H1 (cell line): ENCODE results near the gene SEC23IP. TPM values are rescaled to one million over a fixed set of nuclear protein-coding genes. Genes with fewer than 3 reads are reported as not detected.

Experiments
- CTCF ChIA-PET: fragments of 300-600 bp; sonication (Branson Sonifier 250); formaldehyde crosslinking; loops from one replicate; lab custom pipeline; 2021; ENCODE audit not compliant: partially characterized antibody; lab: Charles Lee
- POLR2A ChIA-PET: fragments of 300-600 bp; sonication (Branson Sonifier 250); formaldehyde crosslinking; loops from one replicate; lab custom pipeline; 2021; ENCODE audit warnings: inconsistent platforms; ENCODE audit not compliant: partially characterized antibody; lab: Charles Lee
- DNase-seq, 2 experiments: peaks; one replicate each; pipeline versions ENCODE4 v3.0.0 to v3.0.0-alpha.2; 2010 to 2022; ENCODE audit warnings: low spot score in 2 of 2, low read depth in 1 of 2, mixed read lengths in 1 of 2
- FAIRE-seq: peaks from 2 replicates; lab custom pipeline; 2011; peaks lifted over from hg19 to GRCh38; lab: Jason Lieb, UNC
- H2AFZ ChIP-seq: 2 replicates; pipeline ENCODE4 v1.8.1; 2012; ENCODE audit warnings: low read length, inconsistent platforms
- H2AK5ac ChIP-seq: 2 replicates; pipeline ENCODE4 v1.6.1; 2013; ENCODE audit warnings: low read depth, low read length
- H2BK120ac ChIP-seq: replicated peaks from 2 replicates; pipeline ENCODE3; 2013; ENCODE audit warnings: low read depth, low read length, inconsistent platforms
- H2BK12ac ChIP-seq: 2 replicates; pipeline ENCODE4 v1.6.1; 2013; ENCODE audit warnings: low read depth, low read length
- H2BK15ac ChIP-seq: 2 replicates; pipeline ENCODE4 v1.6.1; 2013; ENCODE audit warnings: low read length
- H2BK20ac ChIP-seq: 2 replicates; pipeline ENCODE4 v1.6.1; 2013; ENCODE audit warnings: low read length
- H2BK5ac ChIP-seq: 2 replicates; pipeline ENCODE4 v1.6.1; 2013; ENCODE audit warnings: low read depth, low read length
- H3K14ac ChIP-seq: 2 replicates; pipeline ENCODE4 v1.6.1; 2013; ENCODE audit warnings: inconsistent platforms; ENCODE audit not compliant: insufficient read length
- H3K18ac ChIP-seq: 2 replicates; pipeline ENCODE4 v1.6.1; 2013; ENCODE audit warnings: low read length; ENCODE audit errors: extremely low read depth
- H3K23ac ChIP-seq: 2 replicates; pipeline ENCODE4 v1.6.1; 2013; ENCODE audit warnings: inconsistent platforms; ENCODE audit not compliant: insufficient read length
- H3K23me2 ChIP-seq: 2 replicates; pipeline ENCODE4 v1.6.1; 2013; ENCODE audit warnings: low read depth, low read length
- H3K27ac ChIP-seq: 2 replicates; pipeline ENCODE4 v1.6.1; 2011; ENCODE audit warnings: low read depth, low read length, inconsistent platforms
- H3K27me3 ChIP-seq, 4 experiments: replicated peaks in 1 of 4; 1 replicate in 1 of 4; 2 replicates in 3 of 4; pipeline versions ENCODE4 v1.6.1 to v1.8.1; 2011 to 2013; ENCODE audit warnings: low read length in 3 of 4, mild to moderate bottlenecking in 3 of 4, inconsistent platforms in 2 of 4, mixed read lengths in 2 of 4, moderate library complexity in 1 of 4; ENCODE audit not compliant: control insufficient read depth in 3 of 4, insufficient read depth in 3 of 4; ENCODE audit errors: extremely low read depth in 1 of 4
- H3K36me3 ChIP-seq, 4 experiments: 2 replicates each; pipeline versions ENCODE4 v1.6.1 to v1.8.1; 2011 to 2013; ENCODE audit warnings: mild to moderate bottlenecking in 4 of 4, low read length in 3 of 4, moderate library complexity in 2 of 4, control low read depth in 1 of 4, inconsistent platforms in 1 of 4; ENCODE audit not compliant: insufficient read depth in 4 of 4, control insufficient read depth in 2 of 4
- H3K4ac ChIP-seq: replicated peaks from 2 replicates; pipeline ENCODE3; 2013; ENCODE audit warnings: low read length, low read depth, mixed read lengths, inconsistent platforms; ENCODE audit not compliant: insufficient read length
- H3K4me1 ChIP-seq, 4 experiments: replicated peaks in 1 of 4; 1 replicate in 1 of 4; 2 replicates in 3 of 4; pipeline versions ENCODE4 v1.6.1 to v1.8.1; 2011 to 2013; ENCODE audit warnings: low read length in 3 of 4, inconsistent platforms in 2 of 4, mixed read lengths in 1 of 4; ENCODE audit not compliant: insufficient read depth in 4 of 4, control insufficient read depth in 3 of 4
- H3K4me2 ChIP-seq, 2 experiments: 2 replicates each; pipeline versions ENCODE4 v1.6.1 to v1.8.1; 2011 to 2013; ENCODE audit warnings: low read depth in 2 of 2, low read length in 2 of 2, control low read depth in 1 of 2, inconsistent platforms in 1 of 2, mild to moderate bottlenecking in 1 of 2; ENCODE audit not compliant: insufficient read depth in 1 of 2
- H3K4me3 ChIP-seq, 4 experiments: fragments of 200-600, 300-600 bp in 1 of 4; sonication (generic), shearing (Covaris generic), sonication (Bioruptor Twin) in 1 of 4; 2 replicates each; pipeline versions ENCODE4 v1.5.1 to v1.8.1; 2011 to 2016; ENCODE audit warnings: low read length in 4 of 4, low read depth in 3 of 4, control low read depth in 2 of 4, inconsistent platforms in 2 of 4, mild to moderate bottlenecking in 2 of 4, mixed read lengths in 1 of 4, moderate library complexity in 1 of 4; ENCODE audit not compliant: insufficient read depth in 2 of 4; ENCODE audit errors: extremely low read depth in 1 of 4
- H3K56ac ChIP-seq: replicated peaks from 2 replicates; pipeline ENCODE3; 2013; ENCODE audit warnings: low read depth, mild to moderate bottlenecking, mixed read lengths, low read length, inconsistent platforms; ENCODE audit not compliant: insufficient read length
- H3K79me1 ChIP-seq: 2 replicates; pipeline ENCODE4 v1.6.1; 2013; ENCODE audit warnings: low read depth, low read length, control low read depth
- H3K79me2 ChIP-seq, 2 experiments: 2 replicates each; pipeline versions ENCODE4 v1.6.1 to v1.8.1; 2012 to 2013; ENCODE audit warnings: low read length in 2 of 2, mild to moderate bottlenecking in 2 of 2, inconsistent platforms in 1 of 2; ENCODE audit not compliant: insufficient read depth in 2 of 2, control insufficient read depth in 1 of 2
- H3K9ac ChIP-seq, 4 experiments: replicated peaks in 1 of 4; 1 replicate in 1 of 4; 2 replicates in 3 of 4; pipeline versions ENCODE4 v1.6.1 to v1.8.1; 2011 to 2013; ENCODE audit warnings: low read depth in 3 of 4, low read length in 3 of 4, control low read depth in 2 of 4, mild to moderate bottlenecking in 2 of 4, moderate library complexity in 2 of 4, inconsistent platforms in 1 of 4; ENCODE audit errors: extremely low read depth in 1 of 4
- H3K9me3 ChIP-seq, 2 experiments: 2 replicates each; pipeline versions ENCODE4 v1.6.1 to v1.8.1; 2012 to 2013; ENCODE audit warnings: mild to moderate bottlenecking in 2 of 2, moderate library complexity in 2 of 2, control low read depth in 1 of 2, inconsistent platforms in 1 of 2, low read depth in 1 of 2, low read length in 1 of 2, mixed read lengths in 1 of 2; ENCODE audit not compliant: insufficient read depth in 2 of 2
- H4K20me1 ChIP-seq, 2 experiments: replicated peaks in 1 of 2; 2 replicates each; pipeline versions ENCODE3 to v1.8.1; 2011 to 2013; ENCODE audit warnings: inconsistent platforms in 2 of 2, low read length in 2 of 2, mild to moderate bottlenecking in 1 of 2; ENCODE audit not compliant: insufficient read depth in 2 of 2, control insufficient read depth in 1 of 2
- H4K5ac ChIP-seq: 2 replicates; pipeline ENCODE4 v1.6.1; 2013; ENCODE audit warnings: low read length, low read depth, mixed read lengths, inconsistent platforms; ENCODE audit not compliant: insufficient read length
- H4K8ac ChIP-seq: 2 replicates; pipeline ENCODE4 v1.8.0; 2013; ENCODE audit warnings: mild to moderate bottlenecking, moderate library complexity, low read length, inconsistent platforms; ENCODE audit not compliant: insufficient read depth; ENCODE audit errors: extremely low read depth
- H4K91ac ChIP-seq: replicated peaks from 2 replicates; pipeline ENCODE3; 2013; ENCODE audit warnings: low read length, mixed read lengths, inconsistent platforms; ENCODE audit not compliant: insufficient read length
- PHF8 ChIP-seq: fragments of 200-600 bp; sonication (generic); conservative IDR thresholded peaks from 2 replicates; pipeline ENCODE4 v1.7.1; 2012; ENCODE audit warnings: low read depth, mild to moderate bottlenecking, inconsistent platforms, low read length, moderate library complexity
- SIN3A ChIP-seq, 2 experiments: IDR thresholded peaks in 1 of 2; conservative IDR thresholded peaks in 1 of 2; 2 replicates each; pipeline ENCODE4 v1.6.1; 2011 to 2012; ENCODE audit warnings: low read length in 2 of 2, improper control_type of control experiment in 1 of 2, low read depth in 1 of 2, mild to moderate bottlenecking in 1 of 2
- WGBS, 2 experiments: shearing (Covaris generic) in 1 of 2; methylation state at CpG; one replicate each; pipeline versions ENCODE4 v1.1.6 to v1.1.7; 2013 to 2015; ENCODE audit warnings: low lambda C conversion rate in 2 of 2, mixed read lengths in 2 of 2, inconsistent platforms in 1 of 2, low coverage in 1 of 2, missing lambda C conversion rate in 1 of 2; ENCODE audit not compliant: insufficient replicate concordance in 2 of 2, insufficient coverage in 1 of 2, insufficient read length in 1 of 2; ENCODE audit errors: extremely low coverage in 1 of 2, missing lambda C conversion rate in 1 of 2; 5-methylcytosine and 5-hydroxymethylcytosine counted together
- polyA plus RNA-seq, 7 experiments: library from polyadenylated mRNA; depleted of rRNA in 3 of 7; stranded (reverse) in 5 of 7; unstranded in 2 of 7; fragments of >200 nt in 5 of 7; fragments of 200-250 nt in 2 of 7; gene quantifications; 1 replicate in 5 of 7; 2 replicates in 1 of 7; 4 replicates in 1 of 7; pipeline versions ENCODE4 v1.2.1 to v1.2.3, GENCODE V29; 2011 to 2013; ENCODE audit warnings: missing spikeins in 2 of 7, mixed read lengths in 2 of 7
- total RNA-seq: library from RNA; stranded (reverse); fragmentation: NEBNext Ultra II Directional; extraction: Animal tissue kit (Norgen Biotek cat#: 25700); gene quantifications from 2 replicates; pipeline ENCODE4 v1.2.1, GENCODE V29; 2021

The SEC23IP gene
- total and polyA plus RNA-seq, 2 of the 8 experiments (the other 6 are each of a cell fraction or from before 2014, with no cell fraction given), result 29.0 to 105 TPM

DNA sequence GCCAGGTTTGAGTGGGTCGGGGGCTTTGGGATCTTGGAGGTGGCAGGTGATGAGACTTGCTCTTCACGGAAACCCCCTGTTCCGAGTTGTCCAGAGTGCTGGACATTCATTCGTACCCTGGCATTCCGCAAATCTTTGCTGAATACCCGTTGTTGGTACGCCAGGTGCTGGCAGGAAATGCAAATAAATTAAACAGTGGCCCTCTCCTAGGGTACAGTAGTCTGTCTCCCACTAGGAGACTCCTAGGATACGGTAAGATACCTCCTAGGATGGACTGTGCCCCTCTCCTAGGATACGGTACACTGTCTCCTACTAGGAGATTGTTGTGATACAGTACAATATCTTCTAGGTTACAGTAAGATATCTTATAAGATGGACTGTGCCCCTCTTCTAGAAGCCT is 544 bp downstream of the SEC23IP start:
- H2BK120ac ChIP-seq, result no peak overlapping the region
- ChIA-PET POLR2A (interaction anchor here (0.6 to 2.1 kb wide), 5 partner anchors 9 to 167 kb away, joined by 3 to 18 read pairs (median 4); partner anchors contain the start of genes INPP5F and MCMBP), CTCF (no interaction called here)
- TF ChIP-seq SIN3A (conservative IDR thresholded peaks at IDR 0.05 in 1 of 2, IDR thresholded peaks at IDR 0.05 in 1 of 2; ENCODE audit: low read depth in 1 of 2, low read length in 2 of 2), result 0 out of 4 replicates have a peak, but pooled peaks of 1 of the 2 experiments have one; percentile 7
- TF ChIP-seq PHF8, result no peak
- peaks cover 0 to 4% (median 0%) of the 10 kb centered on the region in 4 experiments; a peak in 2 of 7 replicates for H3K4me1 ChIP-seq
- H3K36me3 ChIP-seq, result peaks cover 0 to 2% (median 0%) of the 10 kb centered on the region in 4 experiments; a peak in 2 of 8 replicates
- no peak overlapping the region for H2BK15ac ChIP-seq
- FAIRE-seq, result no peak
- H4K5ac ChIP-seq, result no peak overlapping the region
- H2BK5ac ChIP-seq, result peak overlapping the region; percentile 53
- peak overlapping the region; percentile 26 to 83 (median 72) for H3K9ac ChIP-seq
- peak overlapping the region; percentile 66; the same call in 1 of the 2 replicates for H3K18ac ChIP-seq
- peaks cover 0 to 10% of the 10 kb centered on the region in 2 experiments for H4K20me1 ChIP-seq
- H3K79me1 ChIP-seq, result peaks cover 17% of the 10 kb centered on the region
- H3K4ac ChIP-seq, result no peak overlapping the region
- H3K4me2 ChIP-seq, result peak overlapping the region; percentile 52 to 87
- no peak overlapping the region for H2AFZ ChIP-seq
- H3K27me3 ChIP-seq, result no peaks in the 10 kb centered on the region
- H2BK12ac ChIP-seq, result no peak overlapping the region
- H3K4me3 ChIP-seq, result peak overlapping the region; percentile 62 to 91 (median 84)
- H2BK20ac ChIP-seq, result no peak overlapping the region
- H2AK5ac ChIP-seq, result no peak overlapping the region
- no peak overlapping the region for H4K91ac ChIP-seq
- WGBS, 2 experiments, result 10% methylated on average over 9 of the region's 9 CpGs; no CpG with 5 or more reads in 1 of the 2 experiments
- H3K23ac ChIP-seq, result no peak overlapping the region
- peaks cover 5% of the 10 kb centered on the region for H3K23me2 ChIP-seq
- peaks cover 29 to 52% of the 10 kb centered on the region in 2 experiments for H3K79me2 ChIP-seq
- no peaks in the 10 kb centered on the region for H3K9me3 ChIP-seq
- H3K27ac ChIP-seq, result peak overlapping the region; percentile 36; the same call in 1 of the 2 replicates
- H3K56ac ChIP-seq, result no peak overlapping the region
- DNase-seq, result no peak
- no peak overlapping the region for H3K14ac ChIP-seq
- no peak overlapping the region for H4K8ac ChIP-seq
